CD8-positive, alpha-beta memory T cell (primary cell): ENCODE measurements around the gene TERF2IP. TPM values are rescaled to one million over a fixed set of nuclear protein-coding genes. Genes with fewer than 3 reads are reported as not detected.

Source experiments
- CTCF ChIA-PET: fragments of 350-600 bp; sonication (Branson Sonifier 250); formaldehyde crosslinking; loops from one replicate; lab custom pipeline; 2021; ENCODE audit warnings: antibody characterized with exemption; lab: Charles Lee
- POLR2A ChIA-PET: fragments of 350-600 bp; sonication (Branson Sonifier 250); formaldehyde crosslinking; loops from one replicate; lab custom pipeline; 2021; ENCODE audit warnings: antibody characterized with exemption; lab: Charles Lee
- DNase-seq, 5 donors: peaks; one replicate each; pipeline versions ENCODE4 v3.0.0 to v3.0.0-alpha.2; 2020 to 2022; ENCODE audit warnings: mixed read lengths in 1 of 5
- H3K27ac ChIP-seq: one replicate; pipeline ENCODE4 v1.7.0; 2013; ENCODE audit warnings: low read depth, mild to moderate bottlenecking, low read length, moderate library complexity
- H3K27me3 ChIP-seq: 2 replicates; pipeline ENCODE4 v1.7.0; 2013; ENCODE audit warnings: low read length, mild to moderate bottlenecking; ENCODE audit not compliant: insufficient read depth, poor library complexity, severe bottlenecking
- H3K36me3 ChIP-seq: 2 replicates; pipeline ENCODE4 v1.7.0; 2013; ENCODE audit warnings: mild to moderate bottlenecking, low read length, moderate library complexity; ENCODE audit not compliant: insufficient read depth
- H3K4me1 ChIP-seq: 2 replicates; pipeline ENCODE4 v1.7.0; 2013; ENCODE audit warnings: mild to moderate bottlenecking, low read length, moderate library complexity; ENCODE audit not compliant: insufficient read depth
- H3K4me3 ChIP-seq: 2 replicates; pipeline ENCODE4 v1.7.0; 2013; ENCODE audit warnings: mild to moderate bottlenecking, low read length
- H3K9me3 ChIP-seq: 2 replicates; pipeline ENCODE4 v1.7.0; 2013; ENCODE audit warnings: mild to moderate bottlenecking, low read length
- H3K27ac Mint-ChIP-seq, 8 donors: one replicate each; pipeline ENCODE4 v1.8.0; 2020 to 2021; ENCODE audit warnings: mixed read lengths in 8 of 8, mild to moderate bottlenecking in 6 of 8, inconsistent platforms in 3 of 8, moderate library complexity in 3 of 8
- H3K27me3 Mint-ChIP-seq, 2 donors: one replicate each; pipeline ENCODE4 v1.8.0; 2020 to 2021; ENCODE audit warnings: mixed read lengths in 2 of 2, mild to moderate bottlenecking in 1 of 2, moderate library complexity in 1 of 2
- H3K36me3 Mint-ChIP-seq, 3 donors: one replicate each; pipeline ENCODE4 v1.8.0; 2020 to 2021; ENCODE audit warnings: mixed read lengths in 3 of 3, inconsistent platforms in 1 of 3, mild to moderate bottlenecking in 1 of 3
- H3K4me1 Mint-ChIP-seq, 3 donors: one replicate each; pipeline ENCODE4 v1.8.0; 2020 to 2021; ENCODE audit warnings: mixed read lengths in 3 of 3, inconsistent platforms in 1 of 3, mild to moderate bottlenecking in 1 of 3
- H3K4me3 Mint-ChIP-seq, 7 donors: one replicate each; pipeline ENCODE4 v1.8.0; 2020 to 2021; ENCODE audit warnings: mixed read lengths in 7 of 7, mild to moderate bottlenecking in 6 of 7, moderate library complexity in 4 of 7, inconsistent platforms in 2 of 7
- H3K9me3 Mint-ChIP-seq, 5 donors: one replicate each; pipeline ENCODE4 v1.8.0; 2020 to 2022; ENCODE audit warnings: mixed read lengths in 5 of 5, mild to moderate bottlenecking in 3 of 5, moderate library complexity in 2 of 5, inconsistent platforms in 1 of 5
- polyA plus RNA-seq: library from polyadenylated mRNA; unstranded; fragments of 300-500 nt; fragmentation: Illumina TruSeq; gene quantifications from one replicate; pipeline ENCODE4 v1.2.3, GENCODE V29; 2021
- total RNA-seq, 2 experiments: library from RNA; stranded (reverse); gene quantifications; one replicate each; pipeline ENCODE4 v1.2.3, GENCODE V29; 2021

The TERF2IP gene
- total and polyA plus RNA-seq, 3 experiments from 2014 or later = 90.6 to 209 (median 91.0) TPM

DNA sequence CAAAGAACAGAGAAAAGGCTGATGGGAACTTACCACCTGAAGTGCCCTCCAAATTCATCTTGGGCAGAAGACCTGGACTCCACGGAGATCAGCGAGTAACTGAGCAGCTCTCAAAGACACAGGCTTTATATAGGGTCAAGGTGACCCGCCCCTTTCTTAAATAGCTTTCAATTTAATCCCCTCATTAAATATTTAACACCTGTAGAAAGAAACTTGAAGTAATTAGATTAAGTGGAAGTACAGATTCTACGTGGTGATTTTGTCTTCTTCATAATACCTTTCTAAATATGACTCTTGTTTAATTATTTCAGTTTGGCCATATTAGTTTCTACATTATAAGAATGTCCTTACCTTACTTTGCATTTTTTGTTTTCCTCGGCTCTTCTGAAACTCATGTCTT is 53.8 kb downstream of the TERF2IP start, which contains the start of gene DUXB:
TSS of gene DUXB (minus strand) at position 101 of the 400 bp plus-strand sequence. CDS start at position 58, 43 bp downstream.
- Histone ChIP-seq H3K4me1 (no peaks in the 10 kb centered on the region), H3K36me3 (no peaks in the 10 kb centered on the region), H3K27me3 (no peaks in the 10 kb centered on the region), H3K27ac (no peak within 1 kb of the TSS), H3K9me3 (no peaks in the 10 kb centered on the region), H3K4me3 (no peak within 1 kb of the TSS)
- CTCF ChIA-PET = no interaction called here
- no peak for DNase-seq
- Mint-ChIP-seq H3K9me3 (no peaks in the 10 kb centered on the region), H3K4me1 (no peaks in the 10 kb centered on the region), H3K4me3 (no peak within 1 kb of the TSS), H3K36me3 (no peaks in the 10 kb centered on the region), H3K27me3 (peaks cover 0 to 3% of the 10 kb centered on the region in 2 donors), H3K27ac (no peak within 1 kb of the TSS)
- POLR2A ChIA-PET = no interaction called here

DNA sequence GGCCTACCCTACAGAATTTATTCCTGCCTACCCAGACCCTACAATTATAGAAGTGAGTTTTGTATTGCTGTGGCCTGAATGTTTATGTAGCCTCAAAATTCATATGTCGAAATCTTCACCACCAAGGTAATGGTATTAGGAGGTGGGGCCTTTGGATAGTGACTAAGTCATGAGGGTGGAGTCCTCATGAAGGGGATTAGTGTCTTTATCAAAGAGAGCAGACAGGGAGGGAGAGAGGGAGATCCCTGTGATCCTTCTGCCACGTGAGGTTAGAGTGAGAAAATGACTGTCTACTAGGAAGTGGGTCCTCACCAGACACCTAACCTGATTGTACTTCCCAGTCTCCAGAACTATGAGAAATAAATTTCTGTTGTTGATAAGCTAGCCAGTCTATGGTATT is 54.7 kb downstream of the TERF2IP start:
- Mint-ChIP-seq H3K27ac (no peak overlapping the region), H3K27me3 (peaks cover 0 to 5% of the 10 kb centered on the region in 2 donors), H3K4me1 (no peaks in the 10 kb centered on the region), H3K4me3 (no peak overlapping the region), H3K9me3 (no peaks in the 10 kb centered on the region), H3K36me3 (no peaks in the 10 kb centered on the region)
- Histone ChIP-seq H3K4me1 (no peaks in the 10 kb centered on the region), H3K27me3 (no peaks in the 10 kb centered on the region), H3K9me3 (no peaks in the 10 kb centered on the region), H3K4me3 (no peak overlapping the region), H3K27ac (no peak overlapping the region), H3K36me3 (no peaks in the 10 kb centered on the region)
- ChIA-PET CTCF (no interaction called here), POLR2A (no interaction called here)
- no peak for DNase-seq

DNA sequence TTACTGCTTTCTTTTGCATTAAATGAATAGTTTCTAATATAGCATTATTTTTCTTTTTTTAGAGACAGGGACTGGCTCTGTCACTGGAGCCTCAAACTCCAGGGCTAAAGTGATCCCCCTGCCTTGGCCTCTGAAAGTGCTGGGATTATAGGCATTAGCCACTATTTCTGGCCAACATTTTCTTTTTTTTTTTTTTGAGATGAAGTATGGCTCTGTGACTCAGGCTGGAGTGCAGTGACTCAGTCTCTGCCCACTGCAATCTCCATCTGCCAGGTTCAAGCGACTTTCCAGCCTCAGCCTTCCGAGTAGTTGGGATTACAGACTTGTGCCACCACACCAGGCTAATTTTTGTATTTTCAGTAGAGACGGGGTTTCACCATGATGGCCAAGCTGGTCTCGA is 55.7 kb downstream of the TERF2IP start:
- ChIA-PET POLR2A (no interaction called here), CTCF (no interaction called here)
- Mint-ChIP-seq H3K4me3 (no peak overlapping the region), H3K9me3 (no peaks in the 10 kb centered on the region), H3K27ac (no peak overlapping the region), H3K4me1 (no peaks in the 10 kb centered on the region), H3K36me3 (peaks cover 0 to under 1% (median 0%) of the 10 kb centered on the region in 3 donors), H3K27me3 (peaks cover 0 to 12% of the 10 kb centered on the region in 2 donors)
- H3K9me3 ChIP-seq = no peaks in the 10 kb centered on the region
- no peaks in the 10 kb centered on the region for H3K36me3 ChIP-seq
- H3K4me3 ChIP-seq = no peak overlapping the region
- no peak for DNase-seq
- H3K4me1 ChIP-seq = no peaks in the 10 kb centered on the region
- no peak overlapping the region for H3K27ac ChIP-seq
- no peaks in the 10 kb centered on the region for H3K27me3 ChIP-seq

Other genes starting within 250 kb of the TERF2IP start
- gene CFDP1, start 214.3 kb upstream of the TERF2IP start, total RNA-seq = 10 to 100 TPM; 34.2 to 39.1 TPM
- 33.8 TPM for gene CFDP1, start 214.3 kb upstream of the TERF2IP start, polyA plus RNA-seq
- gene TMEM170A, start 183.1 kb upstream of the TERF2IP start, total RNA-seq = 10 to 100 TPM; 40.9 to 41.8 TPM
- 41.7 TPM for gene TMEM170A, start 183.1 kb upstream of the TERF2IP start, polyA plus RNA-seq
- under 1 TPM; 0.04 to 0.11 TPM for gene CHST6, start 152.3 kb upstream of the TERF2IP start, total RNA-seq
- gene CHST6, start 152.3 kb upstream of the TERF2IP start, polyA plus RNA-seq = not detected
- not detected for gene CHST5, start 111.7 kb upstream of the TERF2IP start, total RNA-seq
- gene CHST5, start 111.7 kb upstream of the TERF2IP start, polyA plus RNA-seq = not detected
- 1 to 10 TPM; 5.3 to 5.4 TPM for gene TMEM231, start 91.5 kb upstream of the TERF2IP start, total RNA-seq
- 3.4 TPM for gene TMEM231, start 91.5 kb upstream of the TERF2IP start, polyA plus RNA-seq
- gene GABARAPL2, start 81.4 kb upstream of the TERF2IP start, total RNA-seq = 10 to 100 TPM; 61.7 to 66.2 TPM
- gene GABARAPL2, start 81.4 kb upstream of the TERF2IP start, polyA plus RNA-seq = 331 TPM
- 10 to 100 TPM; 57.9 to 59.8 TPM for gene ADAT1, start 24.5 kb upstream of the TERF2IP start, total RNA-seq
- gene ADAT1, start 24.5 kb upstream of the TERF2IP start, polyA plus RNA-seq = 70.5 TPM
- 100 to 1,000 TPM; 291 to 307 TPM for gene KARS1, start 108 bp upstream of the TERF2IP start, total RNA-seq
- 258 TPM for gene KARS1, start 108 bp upstream of the TERF2IP start, polyA plus RNA-seq
- not detected for gene CPHXL2, start 29.2 kb downstream of the TERF2IP start, total RNA-seq
- not detected for gene CPHXL2, start 29.2 kb downstream of the TERF2IP start, polyA plus RNA-seq
- not detected for gene DUXB, start 53.7 kb downstream of the TERF2IP start, total RNA-seq
- not detected for gene DUXB, start 53.7 kb downstream of the TERF2IP start, polyA plus RNA-seq
- not detected for gene CPHXL, start 78.7 kb downstream of the TERF2IP start, total RNA-seq
- gene CPHXL, start 78.7 kb downstream of the TERF2IP start, polyA plus RNA-seq = not detected